Measurements from ENCODE around the gene ZSWIM8.

- TF ChIP-seq CTCF (conservative IDR thresholded peaks at IDR 0.05; ENCODE audit: low read depth in 2 of 2), result no peak
- no peak for TF ChIP-seq CREB1 (CRISPR knock-in tag; IDR thresholded peaks at IDR 0.05; ENCODE audit: low read depth)
- TF ChIP-seq EZH2 (IDR thresholded peaks at IDR 0.05; ENCODE audit: low read depth, unreplicated experiment), result no peak
- no peak for TF ChIP-seq POLR2AphosphoS5 (IDR thresholded peaks at IDR 0.05; ENCODE audit: low read depth)
- TF ChIP-seq EZH2phosphoT487 (IDR thresholded peaks at IDR 0.05; ENCODE audit: unreplicated experiment), result no peak
- no peak for TF ChIP-seq REST (IDR thresholded peaks at IDR 0.05; ENCODE audit: unreplicated experiment)
- TF ChIP-seq JUNB (IDR thresholded peaks at IDR 0.05; ENCODE audit: unreplicated experiment), result no peak
- TF ChIP-seq STAT1 (IDR thresholded peaks at IDR 0.05; ENCODE audit: unreplicated experiment), result no peak
- no peak for TF ChIP-seq ZNF462 (CRISPR knock-in tag; IDR thresholded peaks at IDR 0.05)
These were observed 24.9 kb downstream of the ZSWIM8 start for GRCh38 chr10:73810358-73810734.

All from GM23338 (cell line).